AG04449 (cell line): ENCODE measurements around the gene CKM.

Source experiments
- CTCF ChIA-PET: fragments of 350-600 bp; formaldehyde crosslinking; extraction: SDS; loops from one replicate; lab custom pipeline; 2021; ENCODE audit warnings: antibody characterized with exemption; lab: Yijun Ruan, JAX
- POLR2A ChIA-PET: fragments of 400-600, 350-600 bp; formaldehyde crosslinking; extraction: SDS; loops from one replicate; lab custom pipeline; 2020; ENCODE audit warnings: antibody characterized with exemption, inconsistent platforms; lab: Yijun Ruan, JAX
- DNase-seq: peaks from one replicate; pipeline ENCODE4 v3.0.0-alpha.2; 2010; ENCODE audit warnings: low read depth, low spot score
- H3K4me3 ChIP-seq: 2 replicates; pipeline ENCODE4 v1.5.1; 2011; ENCODE audit warnings: low read depth, mild to moderate bottlenecking, control low read depth, low read length
- TF ChIP-seq, protein P1 (sequence below): IDR thresholded peaks from one replicate; pipeline ENCODE4 v1.5.1; 2011; ENCODE audit warnings: mild to moderate bottlenecking, moderate library complexity, low read length, control low read depth, inconsistent platforms; ENCODE audit not compliant: insufficient read depth; ENCODE audit errors: missing control alignments

CKM gene

GRCh38 chr19:45362291-45362690, 39.6 kb upstream of the CKM start:
- POLR2A ChIA-PET, result no interaction called here
- TF ChIP-seq, protein P1, sequence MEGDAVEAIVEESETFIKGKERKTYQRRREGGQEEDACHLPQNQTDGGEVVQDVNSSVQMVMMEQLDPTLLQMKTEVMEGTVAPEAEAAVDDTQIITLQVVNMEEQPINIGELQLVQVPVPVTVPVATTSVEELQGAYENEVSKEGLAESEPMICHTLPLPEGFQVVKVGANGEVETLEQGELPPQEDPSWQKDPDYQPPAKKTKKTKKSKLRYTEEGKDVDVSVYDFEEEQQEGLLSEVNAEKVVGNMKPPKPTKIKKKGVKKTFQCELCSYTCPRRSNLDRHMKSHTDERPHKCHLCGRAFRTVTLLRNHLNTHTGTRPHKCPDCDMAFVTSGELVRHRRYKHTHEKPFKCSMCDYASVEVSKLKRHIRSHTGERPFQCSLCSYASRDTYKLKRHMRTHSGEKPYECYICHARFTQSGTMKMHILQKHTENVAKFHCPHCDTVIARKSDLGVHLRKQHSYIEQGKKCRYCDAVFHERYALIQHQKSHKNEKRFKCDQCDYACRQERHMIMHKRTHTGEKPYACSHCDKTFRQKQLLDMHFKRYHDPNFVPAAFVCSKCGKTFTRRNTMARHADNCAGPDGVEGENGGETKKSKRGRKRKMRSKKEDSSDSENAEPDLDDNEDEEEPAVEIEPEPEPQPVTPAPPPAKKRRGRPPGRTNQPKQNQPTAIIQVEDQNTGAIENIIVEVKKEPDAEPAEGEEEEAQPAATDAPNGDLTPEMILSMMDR, result no peak
- no peak overlapping the region for H3K4me3 ChIP-seq
- DNase-seq, result no peak
- CTCF ChIA-PET, result no interaction called here

GRCh38 chr19:45361608-45362007, 38.9 kb upstream of the CKM start:
- H3K4me3 ChIP-seq, result no peak overlapping the region
- CTCF ChIA-PET, result no interaction called here
- POLR2A ChIA-PET, result no interaction called here
- DNase-seq, result no peak
- TF ChIP-seq, protein P1, result no peak

DNA sequence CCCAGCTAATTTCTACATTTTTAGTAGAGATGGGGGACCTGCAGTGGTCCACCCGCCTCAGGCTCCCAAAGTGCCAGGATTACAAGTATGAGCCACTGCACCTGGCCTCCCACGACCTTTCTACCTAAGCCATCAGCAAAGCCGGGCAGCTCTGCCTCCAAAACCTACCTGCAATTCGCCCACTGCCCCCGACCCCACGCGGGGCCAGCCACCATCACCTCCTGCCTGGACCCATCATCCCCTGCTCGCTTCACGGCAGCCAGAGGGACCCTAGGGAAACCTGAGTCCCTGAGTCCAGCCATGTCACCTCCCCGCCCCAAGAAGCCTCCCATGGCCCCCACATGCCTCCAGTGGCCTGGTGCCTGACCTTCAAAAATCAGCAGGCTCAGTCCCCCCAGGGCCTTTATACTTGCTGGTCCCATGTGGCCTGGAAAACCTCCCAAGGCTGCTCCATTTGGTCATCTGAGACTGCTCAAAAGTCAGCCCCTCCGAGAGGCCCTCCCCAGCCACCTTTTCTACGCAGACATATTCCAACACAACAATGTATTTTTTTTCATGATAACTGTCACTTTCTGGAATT, 35.6 kb upstream of the CKM start:
- POLR2A ChIA-PET, result interaction anchor here (0.9 kb wide), 1 partner anchor 16 kb away, joined by 3 read pairs; no protein-coding TSS in a partner anchor
- DNase-seq, result no peak
- H3K4me3 ChIP-seq, result no peak overlapping the region
- CTCF ChIA-PET, result no interaction called here
- TF ChIP-seq, protein P1, result no peak

DNA sequence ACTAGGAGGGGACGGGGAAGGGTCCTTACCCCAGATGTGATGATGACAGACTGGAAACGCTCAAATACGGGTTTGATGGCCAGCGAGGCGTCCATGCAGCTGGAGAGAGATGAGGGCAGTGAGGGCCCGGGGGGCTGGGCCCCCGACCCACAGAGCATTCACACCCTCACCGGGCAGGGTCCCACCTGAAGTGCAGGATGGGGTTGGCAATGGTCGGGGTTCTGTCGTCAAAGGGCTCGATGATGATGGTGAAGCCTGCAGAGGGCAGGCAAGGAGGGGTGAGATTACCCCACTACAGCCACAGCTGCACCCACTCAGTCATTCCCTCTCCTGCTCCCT, 34.7 kb upstream of the CKM start:
- ChIA-PET CTCF (no interaction called here), POLR2A (interaction anchor here (0.9 kb wide), 1 partner anchor 17 kb away, joined by 3 read pairs; no protein-coding TSS in a partner anchor)
- DNase-seq, result no peak
- H3K4me3 ChIP-seq, result no peak overlapping the region
- TF ChIP-seq, protein P1, result no peak

GRCh38 chr19:45356760-45357444, 34.2 kb upstream of the CKM start:
- TF ChIP-seq, protein P1, result no peak
- DNase-seq, result no peak
- CTCF ChIA-PET, result interaction anchor here (0.7 to 1.8 kb wide), 3 partner anchors 9 to 19 kb away, joined by 3 to 4 read pairs (median 4); no protein-coding TSS in a partner anchor

GRCh38 chr19:45355910-45356309, 33.2 kb upstream of the CKM start:
- no peak overlapping the region for H3K4me3 ChIP-seq
- TF ChIP-seq, protein P1, result no peak
- no peak for DNase-seq
- ChIA-PET POLR2A (no interaction called here), CTCF (interaction anchor here (0.7 to 1.8 kb wide), 4 partner anchors 10 to 18 kb away, joined by 3 to 5 read pairs (median 4); no protein-coding TSS in a partner anchor)

More at GRCh38 chr19:45356760-45357444, 34.2 kb upstream of the CKM start:
- POLR2A ChIA-PET, result interaction anchor here (0.5 kb wide), 1 partner anchor 116 kb away, joined by 5 read pairs; no protein-coding TSS in a partner anchor
- H3K4me3 ChIP-seq, result no peak overlapping the region
